ENCODE data around the gene KLF3.

- TF ChIP-seq EZH2 (IDR thresholded peaks at IDR 0.05) (no peak), CTCF (IDR thresholded peaks at IDR 0.05) (no peak), EZH2phosphoT487 (IDR thresholded peaks at IDR 0.05) (no peak)
Observed at GRCh38 chr4:38703635-38704034, 39.6 kb downstream of the KLF3 start.

Measured in neural progenitor cell (in vitro differentiated cells).